HuH-7.5 (cell line): ENCODE measurements around the gene INTS2.
"Not testable (repeated sequence)": the region's sequence is repeated elsewhere in the genome, so short reads cannot be mapped to it uniquely, and the experiment has no call there.

Experiments used
- DNase-seq: peaks from one replicate; pipeline ENCODE4 v3.0.0; 2011; ENCODE audit warnings: low spot score

Gene INTS2

DNA sequence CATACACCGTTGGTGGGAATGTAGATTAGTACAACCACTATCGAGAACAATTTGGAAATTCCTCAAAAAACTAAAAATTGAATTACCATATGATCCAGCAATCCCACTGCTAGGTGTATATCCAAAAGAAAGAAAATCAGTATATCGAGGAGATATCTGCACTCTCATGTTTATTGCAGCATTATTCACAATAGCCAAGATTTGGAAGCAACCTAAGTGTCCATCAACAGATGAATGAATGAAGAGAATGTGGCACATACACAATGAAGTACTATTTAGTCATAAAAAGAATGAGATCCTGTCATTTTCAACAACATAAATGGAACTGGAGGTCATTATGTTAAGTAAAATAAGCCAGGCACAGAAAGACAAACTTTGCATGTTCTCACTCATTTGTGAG, 108.5 kb downstream of the INTS2 start:
- not testable (repeated sequence) for DNase-seq

DNA sequence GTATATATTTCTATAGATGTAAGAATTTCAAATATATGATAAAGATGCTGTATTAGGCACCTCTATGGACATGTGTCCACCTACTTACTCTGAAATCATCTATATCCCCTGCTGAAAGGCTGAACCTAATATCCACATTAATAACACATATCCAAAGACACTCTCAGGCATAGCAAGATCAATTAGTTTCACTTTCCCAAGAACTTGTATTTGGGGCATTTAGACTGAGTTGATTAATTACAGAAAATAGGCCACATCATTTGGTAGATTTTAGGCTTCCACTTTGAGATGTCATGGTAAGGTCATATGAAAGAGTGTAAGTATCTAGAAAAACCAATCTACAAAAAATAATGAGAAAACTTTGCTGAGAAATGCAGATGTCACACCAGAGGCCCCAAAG, 109.6 kb downstream of the INTS2 start:
- no peak for DNase-seq

DNA sequence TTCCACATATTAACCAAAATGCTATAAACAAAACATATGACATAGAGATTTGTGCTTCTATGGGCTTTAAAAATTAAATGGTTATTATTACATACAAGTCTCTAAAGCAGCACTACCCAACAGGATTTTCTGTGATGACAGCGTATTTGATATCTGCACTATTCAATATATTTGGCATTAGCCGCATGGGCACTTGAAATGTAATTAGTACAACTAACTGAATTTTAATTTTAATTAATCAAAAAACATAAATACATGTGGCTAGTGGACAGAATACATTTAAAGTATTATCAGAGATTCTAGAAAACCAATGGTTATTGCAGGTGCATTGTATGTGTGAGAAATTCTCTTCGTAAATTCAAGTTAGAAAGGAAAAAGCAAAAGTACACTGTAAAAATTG, 110.3 kb downstream of the INTS2 start:
- no peak for DNase-seq

DNA sequence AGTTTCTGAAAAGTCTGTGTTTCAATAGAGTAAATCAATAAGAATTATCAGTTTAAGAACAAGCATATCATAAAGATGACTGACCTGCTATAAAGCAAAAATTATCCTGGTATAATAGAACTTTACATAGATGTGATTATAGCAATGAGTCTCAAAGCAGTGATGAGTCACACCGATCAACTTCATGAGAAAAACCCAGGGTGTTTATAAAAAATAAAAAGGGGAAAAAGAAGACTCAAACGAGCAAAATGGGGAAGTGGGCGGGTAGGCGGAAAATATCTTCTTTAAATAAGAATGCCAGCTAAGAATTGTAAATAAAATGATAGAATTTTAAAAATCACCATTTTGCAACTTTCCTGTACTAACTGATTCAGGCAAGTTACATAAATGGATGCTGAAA, 111.2 kb downstream of the INTS2 start:
- DNase-seq, result no peak

DNA sequence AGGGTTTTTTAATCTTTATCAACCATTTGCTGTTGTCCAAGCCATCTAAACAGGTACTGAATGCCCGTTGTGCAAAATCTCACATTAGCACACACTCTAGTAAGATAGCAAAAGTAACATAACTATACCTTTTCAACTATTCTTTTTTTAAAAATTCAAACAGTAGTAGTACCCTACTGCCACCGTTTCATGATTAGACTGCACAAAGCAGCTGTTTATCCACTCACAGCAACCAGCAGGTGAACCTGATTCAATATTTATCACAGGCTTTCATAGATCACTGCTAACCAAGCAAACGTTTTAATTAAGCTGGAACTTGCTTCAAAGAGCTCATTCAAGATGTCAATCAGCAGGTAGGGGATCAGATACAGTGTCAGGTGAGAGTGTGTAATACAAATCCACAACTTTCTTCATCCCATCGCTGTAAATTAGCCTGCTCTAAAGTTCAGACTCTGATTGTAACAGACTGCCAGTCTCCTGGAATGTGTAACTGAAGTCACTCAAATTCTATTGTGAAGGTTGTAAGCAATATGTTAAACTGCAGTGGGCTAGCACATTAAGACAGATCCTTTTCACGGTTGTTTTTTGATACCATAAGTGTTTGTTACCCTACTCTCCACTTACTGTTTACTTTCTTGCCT, 111.8 kb downstream of the INTS2 start:
- no peak for DNase-seq
